ENCODE results near the gene TFF3.

Gene TFF3

DNA sequence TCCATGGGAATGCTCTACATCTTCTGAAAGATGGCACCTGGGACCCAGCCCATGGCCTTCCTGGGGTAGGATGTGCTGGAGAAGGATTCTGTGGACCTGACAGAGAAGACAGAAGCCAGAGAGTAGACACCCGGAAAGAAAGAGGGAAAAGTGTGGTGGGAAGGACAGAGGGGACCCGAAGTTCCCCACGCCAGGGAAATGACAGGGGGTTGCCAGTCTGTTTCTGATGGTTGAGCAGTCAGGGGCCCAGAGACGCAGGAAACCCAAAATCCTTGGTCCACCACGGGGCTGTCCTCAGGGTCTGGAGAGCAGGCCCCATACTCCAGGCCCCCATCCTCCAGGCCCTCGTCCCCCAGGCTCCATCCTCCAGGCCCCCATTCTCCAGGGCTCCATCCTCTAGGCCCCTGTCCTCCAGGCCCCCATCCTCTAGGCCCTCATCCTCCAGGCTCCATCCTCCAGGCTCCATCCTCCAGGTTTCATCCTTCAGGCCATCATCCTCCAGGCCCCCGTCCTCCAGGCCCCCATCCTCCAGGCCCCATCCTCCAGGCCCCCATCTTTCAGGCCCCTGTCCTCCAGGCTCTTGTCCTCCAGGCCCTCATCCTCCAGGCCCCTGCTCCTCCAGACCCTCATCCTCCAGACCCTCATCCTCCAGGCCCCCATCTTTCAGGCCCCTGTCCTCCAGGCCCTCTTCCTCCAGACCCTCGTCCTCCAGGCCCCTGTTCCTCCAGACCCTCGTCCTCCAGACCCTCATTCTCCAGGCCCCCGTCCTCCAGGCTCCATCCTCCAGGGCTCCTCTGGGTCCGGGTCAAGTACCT is 36.6 kb upstream of the TFF3 start:
- DNase-seq (no peak), ATAC-seq (no peak)
- Mint-ChIP-seq H3K27ac (no peak overlapping the region), H3K4me1 (no peaks in the 10 kb centered on the region), H3K36me3 (ENCODE audit: low read depth) (peaks cover 2% of the 10 kb centered on the region), H3K9me3 (peaks cover 22% of the 10 kb centered on the region), H3K27me3 (peaks cover 2% of the 10 kb centered on the region), H3K4me3 (no peak overlapping the region)

DNA sequence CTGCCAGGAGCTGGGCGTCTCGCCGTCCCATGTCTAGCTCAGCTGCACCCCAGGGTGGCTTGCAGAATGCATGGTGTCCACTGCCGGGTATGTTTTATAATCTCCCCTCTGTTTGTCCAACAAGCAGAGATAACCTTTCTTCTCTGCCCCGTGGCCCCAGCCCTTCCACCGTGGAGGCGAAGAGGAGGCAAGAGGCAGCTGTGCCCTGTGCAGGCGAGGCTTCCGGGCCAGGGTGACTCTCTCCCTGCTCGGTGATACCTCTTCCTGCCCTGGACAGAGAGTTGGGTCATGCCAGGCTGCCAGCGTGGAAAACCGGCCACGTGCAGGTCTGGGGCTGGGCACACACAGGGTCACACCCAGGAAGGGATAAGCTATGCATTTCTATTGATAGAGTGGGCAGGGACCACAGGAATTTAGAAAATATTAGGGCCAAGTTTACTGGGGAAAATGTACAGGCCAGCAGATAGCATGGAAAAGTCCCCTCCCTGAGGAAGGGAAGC is 35.8 kb upstream of the TFF3 start, which contains the start of gene TFF2:
Gene TFF2 (minus strand): TSS at position 68 of the 500 bp plus-strand sequence. CDS start 37 bp downstream, at position 31.
- ATAC-seq (no peak), DNase-seq (no peak)
- H3K4me1 Mint-ChIP-seq = no peaks in the 10 kb centered on the region
- H3K4me3 Mint-ChIP-seq = no peak within 1 kb of the TSS
- H3K27me3 Mint-ChIP-seq = peaks cover 2% of the 10 kb centered on the region
- H3K9me3 Mint-ChIP-seq = peaks cover 22% of the 10 kb centered on the region
- H3K36me3 Mint-ChIP-seq (ENCODE audit: low read depth) = peaks cover 2% of the 10 kb centered on the region
- H3K27ac Mint-ChIP-seq = no peak within 1 kb of the TSS

DNA sequence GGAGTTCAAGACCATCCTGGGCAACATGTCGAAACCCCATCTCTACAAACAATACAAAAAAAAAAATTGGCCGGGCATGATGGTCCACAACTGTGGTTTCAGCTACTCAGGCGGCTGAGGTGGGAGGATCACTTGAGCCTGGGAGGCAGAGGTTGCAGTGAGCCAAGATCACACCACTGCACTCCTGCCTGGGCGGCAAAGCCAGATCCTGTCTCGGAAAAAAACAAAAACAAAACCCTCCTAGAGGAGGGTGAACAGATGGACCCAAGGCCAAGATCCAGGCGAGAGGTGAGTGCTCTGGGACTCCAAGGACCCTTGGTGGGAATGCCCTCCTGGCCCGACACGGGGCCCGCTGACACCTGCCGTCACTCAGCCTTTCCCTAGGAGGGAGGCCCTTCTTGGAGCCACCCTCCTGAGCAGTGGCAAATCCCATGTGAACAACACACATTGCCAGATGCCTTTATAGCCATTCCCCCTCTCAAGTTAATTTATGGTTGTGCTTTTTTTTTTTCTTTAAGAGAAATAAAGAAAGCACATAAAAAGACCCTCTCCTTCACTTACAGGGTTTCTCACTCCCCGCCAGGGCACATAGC is 35.2 kb upstream of the TFF3 start:
- Mint-ChIP-seq H3K36me3 (ENCODE audit: low read depth) (peaks cover 2% of the 10 kb centered on the region), H3K27me3 (peaks cover 2% of the 10 kb centered on the region), H3K27ac (no peak overlapping the region), H3K4me3 (no peak overlapping the region), H3K9me3 (peaks cover 17% of the 10 kb centered on the region), H3K4me1 (no peaks in the 10 kb centered on the region)
- DNase-seq = no peak
- ATAC-seq = no peak

DNA sequence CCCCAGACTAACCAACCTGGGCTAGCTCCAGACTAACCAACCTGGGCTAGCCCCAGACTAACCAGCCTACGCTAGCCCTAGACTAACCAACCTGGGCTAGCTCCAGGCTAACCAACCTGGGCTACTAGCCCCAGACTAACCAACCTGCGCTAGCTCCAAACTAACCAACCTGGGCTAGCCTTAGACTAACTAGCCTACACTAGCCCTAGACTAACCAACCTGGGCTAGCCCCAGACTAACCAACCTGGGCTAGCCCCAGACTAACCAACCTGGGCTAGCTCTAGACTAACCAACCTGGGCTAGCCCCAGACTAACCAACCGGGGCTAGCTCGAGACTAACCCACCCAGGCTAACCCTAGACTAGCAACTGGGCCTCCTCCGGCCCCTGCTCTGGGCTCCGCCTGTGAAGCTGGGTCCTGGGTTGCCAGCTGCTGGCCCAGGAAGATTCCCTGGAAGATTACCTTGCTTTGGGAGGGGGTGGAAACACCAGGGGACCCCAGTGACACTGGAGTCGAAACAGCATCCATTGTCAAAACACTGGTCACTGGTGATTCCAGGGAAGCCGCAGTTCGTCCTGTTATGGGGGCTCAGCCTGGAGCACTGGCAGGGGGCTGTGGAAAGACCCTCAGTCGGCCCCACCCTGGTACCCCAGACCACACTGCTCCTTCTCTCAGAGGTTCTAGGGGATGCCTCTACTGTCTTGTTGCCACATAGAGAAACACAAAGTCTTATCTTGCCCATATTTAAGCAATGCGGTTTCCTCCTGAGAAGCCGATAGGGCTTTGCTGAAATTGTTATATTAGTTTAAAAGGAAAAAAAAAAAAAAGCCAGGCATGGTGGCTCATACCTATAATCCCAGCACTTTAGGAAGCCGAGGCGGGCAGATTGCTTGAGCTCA is 34.5 kb upstream of the TFF3 start:
- DNase-seq (no peak), ATAC-seq (no peak)
- Mint-ChIP-seq H3K27ac (no peak overlapping the region), H3K27me3 (peaks cover 2% of the 10 kb centered on the region), H3K9me3 (peaks cover 11% of the 10 kb centered on the region), H3K36me3 (ENCODE audit: low read depth) (peaks cover 2% of the 10 kb centered on the region), H3K4me1 (no peaks in the 10 kb centered on the region), H3K4me3 (no peak overlapping the region)

DNA sequence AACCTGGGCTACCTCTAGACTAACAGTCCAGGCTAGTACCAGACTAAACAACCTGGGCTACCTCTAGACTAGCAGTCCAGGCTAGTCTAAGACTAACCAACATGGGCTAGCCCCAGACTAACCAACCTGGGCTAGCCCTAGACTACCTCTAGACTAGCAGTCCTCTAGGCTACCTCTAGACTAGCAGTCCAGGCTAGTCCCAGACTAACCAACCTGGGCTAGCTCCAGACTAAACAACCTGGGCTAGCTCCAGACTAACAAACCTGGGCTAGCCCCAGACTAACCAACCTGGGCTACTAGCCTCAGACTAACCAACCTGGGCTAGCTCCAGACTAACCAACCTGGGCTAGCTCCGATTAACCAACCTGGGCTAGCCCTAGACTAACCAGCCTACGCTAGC is 33.6 kb upstream of the TFF3 start:
- Mint-ChIP-seq H3K27ac (no peak overlapping the region), H3K9me3 (peaks cover 6% of the 10 kb centered on the region), H3K36me3 (ENCODE audit: low read depth) (no peaks in the 10 kb centered on the region), H3K4me3 (no peak overlapping the region), H3K27me3 (peaks cover 2% of the 10 kb centered on the region), H3K4me1 (no peaks in the 10 kb centered on the region)
- DNase-seq (no peak), ATAC-seq (no peak)

DNA sequence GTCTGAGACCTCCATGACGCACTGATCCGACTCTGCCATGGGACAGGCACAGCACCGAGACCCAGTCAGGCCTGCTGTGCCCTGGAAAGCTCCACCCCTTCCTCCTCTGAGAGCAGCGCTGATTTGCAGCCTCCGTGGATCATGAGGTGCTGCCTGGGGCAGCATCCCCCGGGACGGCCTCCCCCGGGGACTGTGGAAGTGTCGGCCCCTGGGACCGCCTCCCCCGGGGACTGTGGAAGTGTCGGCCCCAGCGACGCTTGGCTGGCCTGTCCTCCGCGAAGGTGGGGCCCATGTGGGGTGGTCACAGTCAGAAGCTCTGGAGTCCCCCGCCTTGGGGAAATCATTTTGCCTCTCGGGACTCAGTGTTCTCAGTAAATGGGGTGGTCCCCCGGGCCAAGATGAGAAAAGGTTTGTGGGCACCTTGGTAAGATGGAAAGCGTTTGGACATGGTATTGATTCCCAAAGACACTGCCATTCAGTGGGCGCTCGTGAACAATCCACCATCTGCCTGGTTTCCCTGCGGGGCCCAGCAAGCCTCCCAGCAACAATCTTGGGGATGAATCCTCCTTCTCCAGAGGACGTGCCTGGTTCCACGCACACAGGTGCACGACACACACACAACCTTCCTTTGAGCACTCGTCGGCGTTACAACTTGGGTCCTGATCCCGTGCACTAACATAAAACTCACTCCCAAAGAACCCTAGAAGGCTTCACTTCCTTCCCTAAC is 32.6 kb upstream of the TFF3 start:
- Mint-ChIP-seq H3K4me1 (no peaks in the 10 kb centered on the region), H3K27me3 (peaks cover 2% of the 10 kb centered on the region), H3K4me3 (no peak overlapping the region), H3K9me3 (no peaks in the 10 kb centered on the region), H3K27ac (no peak overlapping the region), H3K36me3 (ENCODE audit: low read depth) (no peaks in the 10 kb centered on the region)
- no peak for ATAC-seq
- DNase-seq = no peak

DNA sequence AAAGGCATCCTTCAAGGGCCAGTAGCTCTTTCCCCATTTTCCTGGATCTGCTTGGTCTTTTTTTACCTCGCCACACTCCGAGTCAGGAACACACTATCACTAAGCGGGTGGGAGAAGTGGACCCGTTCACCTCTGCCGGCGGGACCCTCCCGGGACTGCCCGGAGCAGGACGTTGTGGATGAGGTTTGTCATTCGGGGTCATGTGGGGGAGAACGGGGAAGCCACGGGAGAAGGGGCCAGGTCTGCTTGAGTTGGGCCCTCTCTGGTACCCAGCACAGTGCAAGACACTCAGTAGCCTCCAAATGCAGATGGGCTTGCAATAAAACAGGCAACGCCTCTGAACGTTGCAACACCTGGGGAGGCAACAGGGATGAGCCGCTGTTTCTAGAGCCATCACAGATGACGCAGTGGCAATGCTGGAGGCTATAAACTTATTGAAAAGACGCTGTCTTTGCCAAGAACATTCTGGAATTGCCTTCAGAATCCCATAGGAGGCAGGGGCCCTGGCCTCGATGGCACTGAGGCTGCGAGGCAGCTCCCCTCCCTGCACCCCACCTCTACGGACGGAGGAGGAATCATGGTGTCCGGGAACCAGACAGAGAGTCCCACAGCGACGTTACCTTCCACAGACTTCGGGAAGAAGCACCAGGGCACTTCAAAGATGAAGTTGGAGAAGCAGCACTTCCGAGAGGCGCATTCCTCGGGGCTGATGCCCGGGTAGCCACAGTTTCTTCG is 31.8 kb upstream of the TFF3 start:
- H3K27ac Mint-ChIP-seq = no peak overlapping the region
- H3K4me3 Mint-ChIP-seq = no peak overlapping the region
- DNase-seq (no peak), ATAC-seq (no peak)
- H3K36me3 Mint-ChIP-seq (ENCODE audit: low read depth) = no peaks in the 10 kb centered on the region
- no peaks in the 10 kb centered on the region for H3K27me3 Mint-ChIP-seq
- H3K9me3 Mint-ChIP-seq = no peaks in the 10 kb centered on the region
- H3K4me1 Mint-ChIP-seq = no peaks in the 10 kb centered on the region

DNA sequence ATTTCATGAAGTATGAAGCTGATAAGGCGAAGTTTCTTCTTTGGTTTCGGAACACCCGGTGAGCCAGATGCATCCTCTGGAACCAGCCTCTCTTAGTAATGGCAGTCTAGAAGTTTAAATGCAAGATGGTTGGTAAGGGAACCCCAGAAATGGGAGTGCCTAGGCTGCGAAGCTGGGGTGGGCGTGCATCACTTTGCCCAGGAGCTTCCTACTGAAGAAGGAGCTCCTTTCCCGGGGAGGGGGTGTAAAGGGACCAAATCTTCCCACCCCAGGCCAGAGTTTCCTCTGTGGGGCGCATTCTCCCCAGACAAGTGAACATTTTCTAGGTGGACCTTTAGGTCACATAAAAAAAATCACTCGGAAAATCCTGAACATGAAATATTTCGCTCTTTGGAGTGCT is 31.2 kb upstream of the TFF3 start:
- H3K9me3 Mint-ChIP-seq = no peaks in the 10 kb centered on the region
- H3K27me3 Mint-ChIP-seq = no peaks in the 10 kb centered on the region
- no peak for DNase-seq
- ATAC-seq = no peak
- no peak overlapping the region for H3K4me3 Mint-ChIP-seq
- H3K4me1 Mint-ChIP-seq = no peaks in the 10 kb centered on the region
- no peak overlapping the region for H3K27ac Mint-ChIP-seq
- H3K36me3 Mint-ChIP-seq (ENCODE audit: low read depth) = no peaks in the 10 kb centered on the region

DNA sequence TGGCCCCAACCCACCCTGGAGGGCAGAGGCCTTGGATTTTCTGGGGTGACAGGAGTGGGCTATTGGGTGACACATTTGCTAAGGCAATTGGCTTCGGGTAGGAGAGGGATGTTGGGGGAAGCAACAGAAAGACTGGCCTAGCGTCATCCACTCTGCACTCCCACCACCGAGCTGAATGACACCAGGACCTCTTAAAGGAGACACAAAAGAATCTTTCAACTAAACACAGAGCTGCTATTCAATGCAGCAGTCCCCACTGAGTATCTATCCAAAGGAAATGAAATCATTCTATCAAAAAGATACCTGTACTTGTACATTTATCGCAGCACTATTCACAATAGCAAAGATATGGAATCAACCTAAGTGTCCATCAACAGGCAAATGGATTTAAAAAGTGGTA is 29.4 kb upstream of the TFF3 start:
- H3K27ac Mint-ChIP-seq = no peak overlapping the region
- DNase-seq (no peak), ATAC-seq (no peak)
- no peak overlapping the region for H3K4me3 Mint-ChIP-seq
- no peaks in the 10 kb centered on the region for H3K4me1 Mint-ChIP-seq
- no peaks in the 10 kb centered on the region for H3K36me3 Mint-ChIP-seq (ENCODE audit: low read depth)
- no peaks in the 10 kb centered on the region for H3K9me3 Mint-ChIP-seq
- no peaks in the 10 kb centered on the region for H3K27me3 Mint-ChIP-seq

DNA sequence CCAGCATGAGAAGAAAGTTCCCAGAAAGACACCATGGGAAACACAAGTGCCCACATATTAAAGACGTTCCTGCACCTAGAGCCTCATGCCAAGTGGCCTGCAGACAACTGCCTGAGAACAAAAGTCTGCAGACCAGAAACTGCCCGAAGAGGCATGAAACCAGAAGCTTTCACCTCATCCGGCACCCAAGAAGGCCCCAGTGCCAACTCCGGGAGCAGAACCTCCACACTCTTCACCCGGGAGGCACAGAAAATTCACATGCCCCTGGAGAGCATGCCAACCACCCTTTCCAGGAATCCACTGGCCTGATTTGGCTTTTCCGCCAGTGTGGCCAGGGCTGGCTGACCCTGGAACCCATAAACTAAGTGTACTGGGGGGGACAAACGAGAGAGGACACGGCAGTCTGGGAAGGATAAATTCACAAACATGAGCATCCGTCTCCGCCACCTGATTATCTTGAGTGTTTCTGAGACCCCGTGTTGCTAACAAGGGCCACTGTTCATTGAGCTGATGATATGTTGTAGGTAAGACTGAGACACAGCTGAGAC is 28.8 kb upstream of the TFF3 start:
- Mint-ChIP-seq H3K4me3 (no peak overlapping the region), H3K27ac (no peak overlapping the region), H3K27me3 (no peaks in the 10 kb centered on the region), H3K4me1 (no peaks in the 10 kb centered on the region), H3K9me3 (no peaks in the 10 kb centered on the region), H3K36me3 (ENCODE audit: low read depth) (no peaks in the 10 kb centered on the region)
- DNase-seq (no peak), ATAC-seq (no peak)

DNA sequence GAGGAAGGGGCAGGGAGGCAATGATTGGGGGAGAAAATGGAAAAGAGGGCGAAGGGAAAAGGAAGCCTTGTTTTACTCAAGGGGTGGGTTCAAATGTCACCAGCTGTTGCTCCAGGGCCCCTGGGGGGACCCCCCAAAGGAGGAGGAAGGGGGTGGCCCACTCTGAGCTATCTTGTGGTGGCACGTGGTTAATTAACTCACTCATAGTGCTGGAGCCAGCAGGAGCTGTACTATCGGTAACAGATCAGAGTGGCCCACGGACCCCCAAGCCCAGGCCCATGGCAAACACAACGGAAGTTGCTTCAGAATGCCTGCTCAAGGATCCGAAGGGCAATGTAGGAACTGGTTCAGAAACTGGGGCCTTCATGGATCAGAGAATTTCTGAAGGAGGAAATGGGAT is 28.3 kb upstream of the TFF3 start:
- Mint-ChIP-seq H3K36me3 (ENCODE audit: low read depth) (no peaks in the 10 kb centered on the region), H3K27ac (no peak overlapping the region), H3K4me1 (peaks cover 1% of the 10 kb centered on the region), H3K9me3 (no peaks in the 10 kb centered on the region), H3K27me3 (no peaks in the 10 kb centered on the region), H3K4me3 (no peak overlapping the region)
- ATAC-seq (no peak), DNase-seq (no peak)

DNA sequence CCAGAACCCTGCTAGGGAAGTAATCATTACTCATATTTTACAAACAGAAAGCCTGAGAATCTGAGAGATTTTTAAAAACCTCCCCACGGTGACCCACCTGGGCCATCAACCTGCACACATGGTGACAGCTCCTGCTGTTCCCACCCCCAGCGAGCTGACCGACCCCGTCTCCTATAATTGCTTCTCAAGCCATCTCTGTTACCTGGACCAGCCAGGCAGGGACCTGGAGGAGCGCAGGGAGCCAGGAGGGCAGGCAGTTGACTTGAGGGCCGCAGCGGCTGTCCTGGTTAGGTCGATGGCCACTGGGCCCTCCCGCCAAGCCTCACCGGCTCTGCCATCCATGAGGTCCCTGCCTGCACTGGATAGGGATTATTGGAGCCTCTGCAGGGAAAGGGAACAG is 27.9 kb upstream of the TFF3 start:
- Mint-ChIP-seq H3K4me3 (no peak overlapping the region), H3K9me3 (no peaks in the 10 kb centered on the region), H3K27ac (no peak overlapping the region), H3K36me3 (ENCODE audit: low read depth) (no peaks in the 10 kb centered on the region), H3K27me3 (no peaks in the 10 kb centered on the region), H3K4me1 (peaks cover 5% of the 10 kb centered on the region)
- DNase-seq (no peak), ATAC-seq (no peak)

DNA sequence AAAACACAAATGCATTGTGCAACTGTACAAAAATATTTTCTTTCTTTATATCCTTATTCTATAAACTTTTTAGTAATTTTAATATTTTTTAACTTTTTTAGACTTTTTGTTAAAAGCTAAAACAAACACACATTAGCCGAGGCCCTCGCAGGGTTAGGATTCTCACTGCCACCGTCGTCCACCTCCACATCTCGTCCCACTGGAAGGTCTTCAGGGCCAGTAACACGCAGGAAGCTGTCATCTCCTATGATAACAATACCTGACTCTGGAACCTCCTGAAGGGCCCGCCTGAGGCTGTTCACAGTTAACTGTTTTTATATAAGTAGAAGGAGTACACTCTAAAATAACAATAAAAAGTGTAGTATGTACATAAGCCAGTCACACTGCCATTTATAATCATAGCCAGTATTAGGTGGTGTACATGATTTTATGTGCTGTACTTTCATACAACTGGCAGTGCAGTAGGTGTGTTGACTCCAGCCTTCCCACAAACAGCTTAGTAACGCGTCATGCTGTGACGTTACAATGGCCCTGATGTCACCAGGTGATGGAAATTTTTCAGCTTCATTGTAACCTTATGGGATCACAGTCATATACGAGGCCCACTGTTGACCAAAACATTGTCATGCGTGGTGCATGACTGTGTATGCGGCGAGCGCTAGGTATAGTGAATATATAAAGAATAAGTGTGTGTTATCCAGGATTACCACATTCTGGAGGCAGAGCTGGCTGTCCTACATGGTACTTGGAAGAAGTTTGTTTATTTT is 26.8 kb upstream of the TFF3 start:
- no peak overlapping the region for H3K4me3 Mint-ChIP-seq
- DNase-seq (no peak), ATAC-seq (no peak)
- no peaks in the 10 kb centered on the region for H3K36me3 Mint-ChIP-seq (ENCODE audit: low read depth)
- H3K27ac Mint-ChIP-seq = no peak overlapping the region
- H3K9me3 Mint-ChIP-seq = no peaks in the 10 kb centered on the region
- no peaks in the 10 kb centered on the region for H3K27me3 Mint-ChIP-seq
- H3K4me1 Mint-ChIP-seq = peaks cover 14% of the 10 kb centered on the region
